OCI-LY3 (cell line): ENCODE results near the gene ADAMTSL4.

ENCODE experiments used
- EZH2phosphoT487 ChIP-seq: fragments of 200-600 bp; shearing (Covaris generic); IDR thresholded peaks from 2 replicates; pipeline ENCODE4 v1.6.1; 2018; ENCODE audit warnings: antibody characterized with exemption, mixed run types, low read depth
- TF ChIP-seq, protein P1 (sequence below): fragments of 200-600, 300-600 bp; sonication (generic); IDR thresholded peaks from 2 replicates; pipeline ENCODE4 v1.5.1; 2014; ENCODE audit warnings: antibody characterized with exemption, low read length, low read depth

DNA sequence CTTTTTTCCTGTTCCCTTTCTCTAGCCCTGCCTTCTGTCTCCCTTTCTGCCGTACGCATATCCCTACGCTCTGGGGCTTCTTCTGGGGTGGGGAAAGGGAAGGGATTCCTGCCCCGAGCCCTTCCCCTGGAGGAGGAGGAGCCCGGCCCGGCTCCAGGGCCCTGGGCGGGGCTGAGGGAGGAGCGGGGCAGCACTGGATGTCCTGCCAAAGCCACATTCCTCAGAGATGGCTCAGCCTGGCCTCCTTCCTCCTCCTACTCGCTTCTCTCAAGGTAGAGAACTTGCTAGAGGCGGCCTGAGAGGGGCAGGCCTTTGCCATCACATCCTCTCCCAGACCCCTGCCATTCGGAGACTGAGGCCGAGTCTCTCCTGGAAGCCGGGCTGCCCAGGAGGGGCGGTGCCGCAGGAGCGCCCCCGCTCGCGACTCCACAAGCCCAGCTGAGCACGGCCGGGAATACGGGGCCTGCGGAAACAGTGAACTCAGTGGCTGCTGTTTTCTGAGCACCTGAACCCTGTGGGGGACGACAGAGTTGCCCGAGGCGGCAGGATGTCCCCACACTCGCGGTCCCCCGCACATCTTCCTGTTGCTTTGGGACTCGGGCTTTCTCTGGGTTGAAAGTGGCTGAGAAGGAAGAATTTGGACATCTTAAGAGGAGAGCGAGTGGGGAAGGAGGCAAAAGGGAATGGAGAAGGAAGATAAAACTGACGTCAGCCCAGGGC is 12.2 kb downstream of the ADAMTSL4 start:
- TF ChIP-seq, protein P1, sequence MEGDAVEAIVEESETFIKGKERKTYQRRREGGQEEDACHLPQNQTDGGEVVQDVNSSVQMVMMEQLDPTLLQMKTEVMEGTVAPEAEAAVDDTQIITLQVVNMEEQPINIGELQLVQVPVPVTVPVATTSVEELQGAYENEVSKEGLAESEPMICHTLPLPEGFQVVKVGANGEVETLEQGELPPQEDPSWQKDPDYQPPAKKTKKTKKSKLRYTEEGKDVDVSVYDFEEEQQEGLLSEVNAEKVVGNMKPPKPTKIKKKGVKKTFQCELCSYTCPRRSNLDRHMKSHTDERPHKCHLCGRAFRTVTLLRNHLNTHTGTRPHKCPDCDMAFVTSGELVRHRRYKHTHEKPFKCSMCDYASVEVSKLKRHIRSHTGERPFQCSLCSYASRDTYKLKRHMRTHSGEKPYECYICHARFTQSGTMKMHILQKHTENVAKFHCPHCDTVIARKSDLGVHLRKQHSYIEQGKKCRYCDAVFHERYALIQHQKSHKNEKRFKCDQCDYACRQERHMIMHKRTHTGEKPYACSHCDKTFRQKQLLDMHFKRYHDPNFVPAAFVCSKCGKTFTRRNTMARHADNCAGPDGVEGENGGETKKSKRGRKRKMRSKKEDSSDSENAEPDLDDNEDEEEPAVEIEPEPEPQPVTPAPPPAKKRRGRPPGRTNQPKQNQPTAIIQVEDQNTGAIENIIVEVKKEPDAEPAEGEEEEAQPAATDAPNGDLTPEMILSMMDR = no peak; the same call in 1 of the 2 replicates
- TF ChIP-seq EZH2phosphoT487 = no peak
